H1 (cell line): ENCODE data around the gene PABPN1. TPM values are rescaled to one million over a fixed set of nuclear protein-coding genes. Genes with fewer than 3 reads are reported as not detected.

Source experiments
- CTCF ChIA-PET: fragments of 300-600 bp; sonication (Branson Sonifier 250); formaldehyde crosslinking; loops from one replicate; lab custom pipeline; 2021; ENCODE audit not compliant: partially characterized antibody; lab: Charles Lee
- POLR2A ChIA-PET: fragments of 300-600 bp; sonication (Branson Sonifier 250); formaldehyde crosslinking; loops from one replicate; lab custom pipeline; 2021; ENCODE audit warnings: inconsistent platforms; ENCODE audit not compliant: partially characterized antibody; lab: Charles Lee
- DNase-seq, 2 experiments: peaks; one replicate each; pipeline versions ENCODE4 v3.0.0 to v3.0.0-alpha.2; 2010 to 2022; ENCODE audit warnings: low spot score in 2 of 2, low read depth in 1 of 2, mixed read lengths in 1 of 2
- FAIRE-seq: peaks from 2 replicates; lab custom pipeline; 2011; peaks lifted over from hg19 to GRCh38; lab: Jason Lieb, UNC
- H2AFZ ChIP-seq: 2 replicates; pipeline ENCODE4 v1.8.1; 2012; ENCODE audit warnings: low read length, inconsistent platforms
- H2AK5ac ChIP-seq: 2 replicates; pipeline ENCODE4 v1.6.1; 2013; ENCODE audit warnings: low read depth, low read length
- H2BK120ac ChIP-seq: replicated peaks from 2 replicates; pipeline ENCODE3; 2013; ENCODE audit warnings: low read depth, low read length, inconsistent platforms
- H2BK12ac ChIP-seq: 2 replicates; pipeline ENCODE4 v1.6.1; 2013; ENCODE audit warnings: low read depth, low read length
- H2BK15ac ChIP-seq: 2 replicates; pipeline ENCODE4 v1.6.1; 2013; ENCODE audit warnings: low read length
- H2BK20ac ChIP-seq: 2 replicates; pipeline ENCODE4 v1.6.1; 2013; ENCODE audit warnings: low read length
- H2BK5ac ChIP-seq: 2 replicates; pipeline ENCODE4 v1.6.1; 2013; ENCODE audit warnings: low read depth, low read length
- H3K14ac ChIP-seq: 2 replicates; pipeline ENCODE4 v1.6.1; 2013; ENCODE audit warnings: inconsistent platforms; ENCODE audit not compliant: insufficient read length
- H3K18ac ChIP-seq: 2 replicates; pipeline ENCODE4 v1.6.1; 2013; ENCODE audit warnings: low read length; ENCODE audit errors: extremely low read depth
- H3K23ac ChIP-seq: 2 replicates; pipeline ENCODE4 v1.6.1; 2013; ENCODE audit warnings: inconsistent platforms; ENCODE audit not compliant: insufficient read length
- H3K23me2 ChIP-seq: 2 replicates; pipeline ENCODE4 v1.6.1; 2013; ENCODE audit warnings: low read depth, low read length
- H3K27ac ChIP-seq: 2 replicates; pipeline ENCODE4 v1.6.1; 2011; ENCODE audit warnings: low read depth, low read length, inconsistent platforms
- H3K27me3 ChIP-seq, 4 experiments: replicated peaks in 1 of 4; 1 replicate in 1 of 4; 2 replicates in 3 of 4; pipeline versions ENCODE4 v1.6.1 to v1.8.1; 2011 to 2013; ENCODE audit warnings: low read length in 3 of 4, mild to moderate bottlenecking in 3 of 4, inconsistent platforms in 2 of 4, mixed read lengths in 2 of 4, moderate library complexity in 1 of 4; ENCODE audit not compliant: control insufficient read depth in 3 of 4, insufficient read depth in 3 of 4; ENCODE audit errors: extremely low read depth in 1 of 4
- H3K36me3 ChIP-seq, 4 experiments: 2 replicates each; pipeline versions ENCODE4 v1.6.1 to v1.8.1; 2011 to 2013; ENCODE audit warnings: mild to moderate bottlenecking in 4 of 4, low read length in 3 of 4, moderate library complexity in 2 of 4, control low read depth in 1 of 4, inconsistent platforms in 1 of 4; ENCODE audit not compliant: insufficient read depth in 4 of 4, control insufficient read depth in 2 of 4
- H3K4ac ChIP-seq: replicated peaks from 2 replicates; pipeline ENCODE3; 2013; ENCODE audit warnings: low read length, low read depth, mixed read lengths, inconsistent platforms; ENCODE audit not compliant: insufficient read length
- H3K4me1 ChIP-seq, 4 experiments: replicated peaks in 1 of 4; 1 replicate in 1 of 4; 2 replicates in 3 of 4; pipeline versions ENCODE4 v1.6.1 to v1.8.1; 2011 to 2013; ENCODE audit warnings: low read length in 3 of 4, inconsistent platforms in 2 of 4, mixed read lengths in 1 of 4; ENCODE audit not compliant: insufficient read depth in 4 of 4, control insufficient read depth in 3 of 4
- H3K4me2 ChIP-seq, 2 experiments: 2 replicates each; pipeline versions ENCODE4 v1.6.1 to v1.8.1; 2011 to 2013; ENCODE audit warnings: low read depth in 2 of 2, low read length in 2 of 2, control low read depth in 1 of 2, inconsistent platforms in 1 of 2, mild to moderate bottlenecking in 1 of 2; ENCODE audit not compliant: insufficient read depth in 1 of 2
- H3K4me3 ChIP-seq, 4 experiments: fragments of 200-600, 300-600 bp in 1 of 4; sonication (generic), shearing (Covaris generic), sonication (Bioruptor Twin) in 1 of 4; 2 replicates each; pipeline versions ENCODE4 v1.5.1 to v1.8.1; 2011 to 2016; ENCODE audit warnings: low read length in 4 of 4, low read depth in 3 of 4, control low read depth in 2 of 4, inconsistent platforms in 2 of 4, mild to moderate bottlenecking in 2 of 4, mixed read lengths in 1 of 4, moderate library complexity in 1 of 4; ENCODE audit not compliant: insufficient read depth in 2 of 4; ENCODE audit errors: extremely low read depth in 1 of 4
- H3K56ac ChIP-seq: replicated peaks from 2 replicates; pipeline ENCODE3; 2013; ENCODE audit warnings: low read depth, mild to moderate bottlenecking, mixed read lengths, low read length, inconsistent platforms; ENCODE audit not compliant: insufficient read length
- H3K79me1 ChIP-seq: 2 replicates; pipeline ENCODE4 v1.6.1; 2013; ENCODE audit warnings: low read depth, low read length, control low read depth
- H3K79me2 ChIP-seq, 2 experiments: 2 replicates each; pipeline versions ENCODE4 v1.6.1 to v1.8.1; 2012 to 2013; ENCODE audit warnings: low read length in 2 of 2, mild to moderate bottlenecking in 2 of 2, inconsistent platforms in 1 of 2; ENCODE audit not compliant: insufficient read depth in 2 of 2, control insufficient read depth in 1 of 2
- H3K9ac ChIP-seq, 4 experiments: replicated peaks in 1 of 4; 1 replicate in 1 of 4; 2 replicates in 3 of 4; pipeline versions ENCODE4 v1.6.1 to v1.8.1; 2011 to 2013; ENCODE audit warnings: low read depth in 3 of 4, low read length in 3 of 4, control low read depth in 2 of 4, mild to moderate bottlenecking in 2 of 4, moderate library complexity in 2 of 4, inconsistent platforms in 1 of 4; ENCODE audit errors: extremely low read depth in 1 of 4
- H3K9me3 ChIP-seq, 2 experiments: 2 replicates each; pipeline versions ENCODE4 v1.6.1 to v1.8.1; 2012 to 2013; ENCODE audit warnings: mild to moderate bottlenecking in 2 of 2, moderate library complexity in 2 of 2, control low read depth in 1 of 2, inconsistent platforms in 1 of 2, low read depth in 1 of 2, low read length in 1 of 2, mixed read lengths in 1 of 2; ENCODE audit not compliant: insufficient read depth in 2 of 2
- H4K20me1 ChIP-seq, 2 experiments: replicated peaks in 1 of 2; 2 replicates each; pipeline versions ENCODE3 to v1.8.1; 2011 to 2013; ENCODE audit warnings: inconsistent platforms in 2 of 2, low read length in 2 of 2, mild to moderate bottlenecking in 1 of 2; ENCODE audit not compliant: insufficient read depth in 2 of 2, control insufficient read depth in 1 of 2
- H4K5ac ChIP-seq: 2 replicates; pipeline ENCODE4 v1.6.1; 2013; ENCODE audit warnings: low read length, low read depth, mixed read lengths, inconsistent platforms; ENCODE audit not compliant: insufficient read length
- H4K8ac ChIP-seq: 2 replicates; pipeline ENCODE4 v1.8.0; 2013; ENCODE audit warnings: mild to moderate bottlenecking, moderate library complexity, low read length, inconsistent platforms; ENCODE audit not compliant: insufficient read depth; ENCODE audit errors: extremely low read depth
- H4K91ac ChIP-seq: replicated peaks from 2 replicates; pipeline ENCODE3; 2013; ENCODE audit warnings: low read length, mixed read lengths, inconsistent platforms; ENCODE audit not compliant: insufficient read length
- ASH2L ChIP-seq: fragments of 200-600, 300-600 bp; sonication (generic); IDR thresholded peaks from one replicate; pipeline ENCODE4 v1.7.1; 2017; ENCODE audit warnings: low read length
- CHD2 ChIP-seq: IDR thresholded peaks from 2 replicates; pipeline ENCODE4 v1.6.1; 2012; ENCODE audit warnings: low read length, improper control_type of control experiment
- HDAC6 ChIP-seq: IDR thresholded peaks from one replicate; pipeline ENCODE4 v1.7.1; 2012; ENCODE audit warnings: low read depth, mild to moderate bottlenecking, inconsistent platforms, low read length, moderate library complexity
- KDM4A ChIP-seq: IDR thresholded peaks from one replicate; pipeline ENCODE4 v1.7.1; 2012; ENCODE audit warnings: low read depth, mild to moderate bottlenecking, moderate library complexity, low read length, inconsistent platforms; ENCODE audit not compliant: severe bottlenecking
- POLR2AphosphoS5 ChIP-seq: IDR thresholded peaks from 2 replicates; pipeline ENCODE4 v1.6.1; 2011; ENCODE audit warnings: low read depth, low read length
- TEAD4 ChIP-seq: IDR thresholded peaks from 2 replicates; pipeline ENCODE4 v1.6.1; 2012; ENCODE audit warnings: low read depth, low read length, inconsistent platforms, mixed read lengths
- ZNF274 ChIP-seq: IDR thresholded peaks from 2 replicates; pipeline ENCODE4 v1.7.0; 2012; ENCODE audit warnings: low read length, borderline replicate concordance; ENCODE audit errors: extremely low read depth
- WGBS, 2 experiments: shearing (Covaris generic) in 1 of 2; methylation state at CpG; one replicate each; pipeline versions ENCODE4 v1.1.6 to v1.1.7; 2013 to 2015; ENCODE audit warnings: low lambda C conversion rate in 2 of 2, mixed read lengths in 2 of 2, inconsistent platforms in 1 of 2, low coverage in 1 of 2, missing lambda C conversion rate in 1 of 2; ENCODE audit not compliant: insufficient replicate concordance in 2 of 2, insufficient coverage in 1 of 2, insufficient read length in 1 of 2; ENCODE audit errors: extremely low coverage in 1 of 2, missing lambda C conversion rate in 1 of 2; 5-methylcytosine and 5-hydroxymethylcytosine counted together
- polyA plus RNA-seq, 7 experiments: library from polyadenylated mRNA; depleted of rRNA in 3 of 7; stranded (reverse) in 5 of 7; unstranded in 2 of 7; fragments of >200 nt in 5 of 7; fragments of 200-250 nt in 2 of 7; gene quantifications; 1 replicate in 5 of 7; 2 replicates in 1 of 7; 4 replicates in 1 of 7; pipeline versions ENCODE4 v1.2.1 to v1.2.3, GENCODE V29; 2011 to 2013; ENCODE audit warnings: missing spikeins in 2 of 7, mixed read lengths in 2 of 7
- total RNA-seq: library from RNA; stranded (reverse); fragmentation: NEBNext Ultra II Directional; extraction: Animal tissue kit (Norgen Biotek cat#: 25700); gene quantifications from 2 replicates; pipeline ENCODE4 v1.2.1, GENCODE V29; 2021

PABPN1 gene
- total and polyA plus RNA-seq, 2 of the 8 experiments (the other 6 are each of a cell fraction or from before 2014, with no cell fraction given): 300 to 331 TPM

- Histone ChIP-seq H3K27ac (peak overlapping the region; percentile 92), H2BK15ac (0 out of 2 replicates have a peak overlapping the region, but pooled peaks have one; percentile 31), H3K14ac (no peak overlapping the region), H4K8ac (peak overlapping the region; percentile 96; the same call in 1 of the 2 replicates), H2AK5ac (peak overlapping the region; percentile 56; the same call in 1 of the 2 replicates), H2AFZ (no peak overlapping the region), H4K91ac (peak overlapping the region; percentile 88), H3K23me2 (peaks cover 10% of the 10 kb centered on the region), H3K79me1 (peaks cover 10% of the 10 kb centered on the region; the same call in 1 of the 2 replicates), H3K9ac (peak overlapping the region in 3 of 4 experiments; percentile 78 to 89 (median 79); a peak in 6 of 7 replicates), H3K9me3 (no peaks in the 10 kb centered on the region), H3K4ac (no peak overlapping the region), H3K27me3 (no peaks in the 10 kb centered on the region), H3K4me3 (peak overlapping the region; percentile 35 to 62 (median 54)), H4K20me1 (no peaks in the 10 kb centered on the region), H2BK20ac (0 out of 2 replicates have a peak overlapping the region, but pooled peaks have one; percentile 23), H3K18ac (peak overlapping the region; percentile 42; the same call in 1 of the 2 replicates), H3K56ac (no peak overlapping the region), H3K4me2 (peak overlapping the region; percentile 85 to 98), H3K79me2 (peaks cover 11 to 17% of the 10 kb centered on the region in 2 experiments), H3K4me1 (peaks cover 0 to 6% (median 2%) of the 10 kb centered on the region in 4 experiments; a peak in 6 of 7 replicates), H4K5ac (peak overlapping the region; percentile 82), H3K23ac (no peak overlapping the region), H2BK12ac (peak overlapping the region; percentile 77), H3K36me3 (peaks cover 8 to 27% (median 20%) of the 10 kb centered on the region in 4 experiments; a peak in 7 of 8 replicates), H2BK5ac (peak overlapping the region; percentile 96), H2BK120ac (no peak overlapping the region)
- ChIA-PET POLR2A (interaction anchor here (0.6 to 4.7 kb wide), 15 partner anchors 13 to 849 kb away, joined by 3 to 48 read pairs (median 5); partner anchors contain the start of genes ACIN1, BCL2L2, C14orf119 and CMTM5), CTCF (interaction anchor here (0.8 to 3.8 kb wide), 13 partner anchors 9 to 251 kb away, joined by 3 to 28 read pairs (median 4); partner anchors contain the start of genes BCL2L2 and SLC22A17)
- peak in 1 of 2 experiments; percentile 28 for DNase-seq
- no peak for FAIRE-seq
- WGBS, 2 experiments: 92% methylated on average over 17 of the region's 17 CpGs; no CpG with 5 or more reads in 1 of the 2 experiments
- TF ChIP-seq ZNF274 (no peak), TEAD4 (no peak), HDAC6 (no peak), KDM4A (no peak), ASH2L (no peak), POLR2AphosphoS5 (no peak; the same call in 1 of the 2 replicates), CHD2 (no peak)
Observed at GRCh38 chr14:23319746-23320583, 1.3 kb upstream of the PABPN1 start.
